ENCODE results near the gene ZFYVE26. TPM values are rescaled to one million over a fixed set of nuclear protein-coding genes. Genes with fewer than 3 reads are reported as not detected.

The ZFYVE26 gene
- total RNA-seq, 1 donor, result 37.6 TPM

GRCh38 chr14:67787673-67788072, 28.7 kb downstream of the ZFYVE26 start:
- peaks cover 58% of the 10 kb centered on the region for H3K36me3 ChIP-seq (ENCODE audit: insufficient read depth, low read length)
- TF ChIP-seq CTCF (IDR thresholded peaks at IDR 0.05; ENCODE audit: extremely low read depth, low read depth, low read length), result no peak

GRCh38 chr14:67785270-67786109, 30.9 kb downstream of the ZFYVE26 start:
- Histone ChIP-seq H3K4me1 (ENCODE audit: insufficient read depth, low read length) (no peaks in the 10 kb centered on the region), H3K27me3 (ENCODE audit: insufficient read depth, low read length) (no peaks in the 10 kb centered on the region), H3K79me2 (ENCODE audit: insufficient read depth, low read length) (no peaks in the 10 kb centered on the region), H3K27ac (ENCODE audit: low read depth, low read length) (no peak overlapping the region), H3K9me3 (ENCODE audit: low read depth, low read length) (no peaks in the 10 kb centered on the region), H4K20me1 (ENCODE audit: insufficient read depth, low read length) (no peaks in the 10 kb centered on the region), H3K4me2 (ENCODE audit: insufficient read depth, low read length) (no peak overlapping the region), H3K36me3 (ENCODE audit: insufficient read depth, low read length) (peaks cover 68% of the 10 kb centered on the region), H2AFZ (ENCODE audit: low read length) (no peak overlapping the region), H3K4me3 (ENCODE audit: insufficient read depth, low read length) (no peak overlapping the region)
- TF ChIP-seq CTCF (IDR thresholded peaks at IDR 0.05; ENCODE audit: extremely low read depth, low read depth, low read length), result no peak
- no peak for DNase-seq (ENCODE audit: insufficient read length, low spot score, missing footprints)

More at GRCh38 chr14:67787673-67788072, 28.7 kb downstream of the ZFYVE26 start:
- no peaks in the 10 kb centered on the region for H3K9me3 ChIP-seq (ENCODE audit: low read depth, low read length)
- no peaks in the 10 kb centered on the region for H3K4me1 ChIP-seq (ENCODE audit: insufficient read depth, low read length)
- no peak for DNase-seq (ENCODE audit: insufficient read length, low spot score, missing footprints)
- no peak overlapping the region for H2AFZ ChIP-seq (ENCODE audit: low read length)
- no peaks in the 10 kb centered on the region for H4K20me1 ChIP-seq (ENCODE audit: insufficient read depth, low read length)
- no peaks in the 10 kb centered on the region for H3K27me3 ChIP-seq (ENCODE audit: insufficient read depth, low read length)
- no peak overlapping the region for H3K27ac ChIP-seq (ENCODE audit: low read depth, low read length)
- H3K79me2 ChIP-seq (ENCODE audit: insufficient read depth, low read length), result no peaks in the 10 kb centered on the region
- H3K4me3 ChIP-seq (ENCODE audit: insufficient read depth, low read length), result no peak overlapping the region
- H3K4me2 ChIP-seq (ENCODE audit: insufficient read depth, low read length), result no peak overlapping the region

GRCh38 chr14:67784244-67784823, 32.1 kb downstream of the ZFYVE26 start:
- no peak overlapping the region for H3K4me2 ChIP-seq (ENCODE audit: insufficient read depth, low read length)
- H3K36me3 ChIP-seq (ENCODE audit: insufficient read depth, low read length), result peaks cover 66% of the 10 kb centered on the region
- no peaks in the 10 kb centered on the region for H3K79me2 ChIP-seq (ENCODE audit: insufficient read depth, low read length)

More at GRCh38 chr14:67784244-67784823, 32.1 kb downstream of the ZFYVE26 start:
- no peak for TF ChIP-seq CTCF (IDR thresholded peaks at IDR 0.05; ENCODE audit: extremely low read depth, low read depth, low read length)
- H2AFZ ChIP-seq (ENCODE audit: low read length), result no peak overlapping the region
- no peak overlapping the region for H3K4me3 ChIP-seq (ENCODE audit: insufficient read depth, low read length)
- no peaks in the 10 kb centered on the region for H3K4me1 ChIP-seq (ENCODE audit: insufficient read depth, low read length)
- no peak overlapping the region for H3K27ac ChIP-seq (ENCODE audit: low read depth, low read length)
- no peaks in the 10 kb centered on the region for H3K27me3 ChIP-seq (ENCODE audit: insufficient read depth, low read length)
- no peaks in the 10 kb centered on the region for H4K20me1 ChIP-seq (ENCODE audit: insufficient read depth, low read length)
- DNase-seq (ENCODE audit: insufficient read length, low spot score, missing footprints), result no peak
- H3K9me3 ChIP-seq (ENCODE audit: low read depth, low read length), result no peaks in the 10 kb centered on the region
